Peyer's patch (tissue), 4 donors: ENCODE data around the gene CDKL1. TPM values are rescaled to one million over a fixed set of nuclear protein-coding genes. Genes with fewer than 3 reads are reported as not detected.

Experiments used
- DNase-seq, 3 donors: peaks; one replicate each; pipeline ENCODE4 v3.0.0-alpha.2; 2017 to 2019
- H3K27ac ChIP-seq, 4 donors: fragments of 200-600 bp; sonication (generic); one replicate each; pipeline ENCODE4 v1.5.1; 2016 to 2019
- H3K27me3 ChIP-seq, 2 donors: fragments of 200-600 bp; sonication (generic); one replicate each; pipeline ENCODE4 v1.5.1; 2019
- H3K36me3 ChIP-seq, 3 donors: fragments of 200-600 bp; sonication (generic); one replicate each; pipeline ENCODE4 v1.5.1; 2016 to 2019
- H3K4me1 ChIP-seq, 4 donors: fragments of 200-600 bp; sonication (generic); one replicate each; pipeline ENCODE4 v1.5.1; 2016 to 2019
- H3K4me3 ChIP-seq, 4 donors: fragments of 200-600 bp; sonication (generic); 1 replicate in 3 of 4; 2 replicates in 1 of 4; pipeline ENCODE4 v1.5.1; 2016 to 2019; ENCODE audit warnings: mild to moderate bottlenecking in 1 of 4
- H3K9me3 ChIP-seq, 4 donors: fragments of 200-600 bp; sonication (generic); one replicate each; pipeline ENCODE4 v1.5.1; 2016 to 2019; ENCODE audit warnings: mild to moderate bottlenecking in 1 of 4
- POLR2A ChIP-seq, 2 donors: fragments of 450-650 bp; IDR thresholded peaks; one replicate each; pipeline ENCODE4 v1.5.1; 2017; ENCODE audit warnings: antibody characterized with exemption in 2 of 2, mild to moderate bottlenecking in 2 of 2, moderate library complexity in 2 of 2
- total RNA-seq, 4 donors: library from RNA; depleted of rRNA; stranded (reverse); fragments of >200 nt; gene quantifications; one replicate each; pipeline ENCODE4 v1.1.0, GENCODE V29; 2016
- TF ChIP-seq, protein P1 (sequence below), 6 experiments: fragments of 450-650 bp in 4 of 6; fragments of 200-600 bp in 2 of 6; sonication (generic) in 1 of 6; IDR thresholded peaks; one replicate each; pipeline ENCODE4 v1.5.1; 2017 to 2019; ENCODE audit warnings: antibody characterized with exemption in 6 of 6, mild to moderate bottlenecking in 3 of 6, moderate library complexity in 1 of 6

The CDKL1 gene
- total RNA-seq, 4 donors from 2014 or later, result 11.3 to 20.4 (median 15.5) TPM

DNA sequence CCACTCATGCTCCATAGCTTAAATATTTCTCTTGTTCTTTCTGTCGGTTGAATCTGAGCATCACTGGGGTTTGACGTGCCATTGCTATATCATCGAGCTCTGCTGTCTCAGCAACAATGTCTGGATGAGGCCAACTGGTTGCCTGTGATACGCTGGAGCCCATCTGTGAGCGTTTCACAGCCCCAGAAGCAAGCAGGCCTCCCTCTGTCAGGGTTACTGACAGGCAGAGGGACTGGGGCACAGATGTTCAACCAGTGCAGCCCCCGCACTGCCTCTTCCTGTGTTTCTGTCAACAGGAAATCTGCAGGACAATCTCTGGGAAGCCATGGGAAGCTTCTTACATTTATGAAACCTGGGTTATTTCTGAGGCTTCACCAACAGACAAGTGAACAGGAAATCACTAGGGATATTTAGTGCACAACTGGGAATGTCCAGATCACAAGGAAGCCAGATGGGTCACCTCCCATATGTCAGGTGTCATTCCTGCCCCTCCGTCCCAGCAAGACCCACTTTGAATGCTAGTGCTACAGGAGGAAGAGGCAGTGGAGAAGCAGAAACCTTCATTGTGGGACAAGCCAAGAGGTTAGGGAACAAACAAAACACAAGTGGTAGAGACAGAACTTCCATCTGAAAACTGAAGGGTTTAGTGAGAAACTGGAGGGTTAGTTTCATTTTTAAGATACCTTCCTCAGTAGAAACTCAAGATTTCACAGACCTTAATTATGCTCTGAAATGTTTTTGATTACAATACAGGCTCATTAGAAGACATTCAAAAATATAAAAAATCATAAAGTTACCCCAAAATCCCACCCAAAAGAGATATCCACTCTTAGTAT, 60.5 kb downstream of the CDKL1 start:
- no peak for TF ChIP-seq POLR2A (IDR thresholded peaks at IDR 0.05)
- TF ChIP-seq, protein P1, sequence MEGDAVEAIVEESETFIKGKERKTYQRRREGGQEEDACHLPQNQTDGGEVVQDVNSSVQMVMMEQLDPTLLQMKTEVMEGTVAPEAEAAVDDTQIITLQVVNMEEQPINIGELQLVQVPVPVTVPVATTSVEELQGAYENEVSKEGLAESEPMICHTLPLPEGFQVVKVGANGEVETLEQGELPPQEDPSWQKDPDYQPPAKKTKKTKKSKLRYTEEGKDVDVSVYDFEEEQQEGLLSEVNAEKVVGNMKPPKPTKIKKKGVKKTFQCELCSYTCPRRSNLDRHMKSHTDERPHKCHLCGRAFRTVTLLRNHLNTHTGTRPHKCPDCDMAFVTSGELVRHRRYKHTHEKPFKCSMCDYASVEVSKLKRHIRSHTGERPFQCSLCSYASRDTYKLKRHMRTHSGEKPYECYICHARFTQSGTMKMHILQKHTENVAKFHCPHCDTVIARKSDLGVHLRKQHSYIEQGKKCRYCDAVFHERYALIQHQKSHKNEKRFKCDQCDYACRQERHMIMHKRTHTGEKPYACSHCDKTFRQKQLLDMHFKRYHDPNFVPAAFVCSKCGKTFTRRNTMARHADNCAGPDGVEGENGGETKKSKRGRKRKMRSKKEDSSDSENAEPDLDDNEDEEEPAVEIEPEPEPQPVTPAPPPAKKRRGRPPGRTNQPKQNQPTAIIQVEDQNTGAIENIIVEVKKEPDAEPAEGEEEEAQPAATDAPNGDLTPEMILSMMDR (IDR thresholded peaks at IDR 0.05), result no peak
- Histone ChIP-seq H3K36me3 (peaks cover 0 to 17% (median 0%) of the 10 kb centered on the region in 3 donors), H3K27ac (peak overlapping the region; percentile 46 to 62 (median 54)), H3K4me3 (no peak overlapping the region), H3K4me1 (peaks cover 0 to 10% (median 3%) of the 10 kb centered on the region in 4 donors), H3K9me3 (no peaks in the 10 kb centered on the region), H3K27me3 (no peaks in the 10 kb centered on the region)
- DNase-seq, result no peak

DNA sequence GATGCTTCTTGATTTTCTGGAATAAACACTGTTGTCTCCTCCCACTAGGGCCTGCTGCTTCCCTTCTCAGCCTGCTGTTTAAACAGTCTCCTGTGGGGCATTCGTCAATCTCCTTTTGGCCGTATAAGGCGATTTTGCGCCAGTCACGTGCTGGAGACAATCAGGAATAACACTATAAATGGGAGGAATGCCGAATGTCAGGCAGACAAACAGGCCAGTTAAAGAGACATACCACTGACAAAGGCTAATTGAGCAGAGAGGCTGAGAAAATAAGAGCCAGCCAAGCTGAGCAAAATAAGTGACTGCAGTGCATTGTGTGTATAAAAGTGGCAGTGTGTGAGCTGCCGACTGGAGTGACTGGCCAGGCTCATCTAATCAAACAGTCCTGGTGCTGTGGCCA, 61.3 kb downstream of the CDKL1 start:
- peaks cover 0 to 10% (median 3%) of the 10 kb centered on the region in 4 donors for H3K4me1 ChIP-seq
- DNase-seq, result peak in 1 of 3 donors; percentile 61
- H3K36me3 ChIP-seq, result peaks cover 0 to 18% (median 0%) of the 10 kb centered on the region in 3 donors
- H3K27me3 ChIP-seq, result no peaks in the 10 kb centered on the region
- H3K4me3 ChIP-seq, result no peak overlapping the region
- peak overlapping the region; percentile 46 to 62 (median 54) for H3K27ac ChIP-seq
- TF ChIP-seq, protein P1 (IDR thresholded peaks at IDR 0.05), result peak in 1 of 6 experiments; percentile 22
- TF ChIP-seq POLR2A (IDR thresholded peaks at IDR 0.05), result no peak
- H3K9me3 ChIP-seq, result no peaks in the 10 kb centered on the region

DNA sequence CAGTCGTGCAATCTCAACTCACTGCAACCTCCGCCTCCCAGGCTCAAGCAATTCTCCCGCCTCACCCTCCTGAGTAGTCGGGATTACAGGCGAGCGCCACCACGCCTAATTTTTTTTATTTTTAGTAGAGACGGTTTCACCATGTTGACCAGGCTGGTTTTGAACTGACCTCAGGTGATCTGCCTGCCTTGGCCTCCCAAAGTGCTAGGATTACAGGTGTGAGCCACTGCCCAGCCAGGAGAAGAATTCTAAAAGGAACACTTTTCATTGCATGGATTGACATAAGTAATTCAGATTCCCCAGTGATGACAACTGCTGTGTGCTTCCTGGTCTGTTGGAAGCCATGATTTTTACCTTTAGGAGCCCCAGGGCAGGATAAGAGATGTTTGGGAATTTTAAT, 62.5 kb downstream of the CDKL1 start:
- TF ChIP-seq, protein P1 (IDR thresholded peaks at IDR 0.05), result no peak
- no peak for TF ChIP-seq POLR2A (IDR thresholded peaks at IDR 0.05)
- Histone ChIP-seq H3K9me3 (no peaks in the 10 kb centered on the region), H3K27ac (no peak overlapping the region), H3K4me3 (no peak overlapping the region), H3K4me1 (peaks cover 0 to 10% (median 3%) of the 10 kb centered on the region in 4 donors), H3K27me3 (no peaks in the 10 kb centered on the region), H3K36me3 (peaks cover 0 to 23% (median 0%) of the 10 kb centered on the region in 3 donors)
- no peak for DNase-seq

DNA sequence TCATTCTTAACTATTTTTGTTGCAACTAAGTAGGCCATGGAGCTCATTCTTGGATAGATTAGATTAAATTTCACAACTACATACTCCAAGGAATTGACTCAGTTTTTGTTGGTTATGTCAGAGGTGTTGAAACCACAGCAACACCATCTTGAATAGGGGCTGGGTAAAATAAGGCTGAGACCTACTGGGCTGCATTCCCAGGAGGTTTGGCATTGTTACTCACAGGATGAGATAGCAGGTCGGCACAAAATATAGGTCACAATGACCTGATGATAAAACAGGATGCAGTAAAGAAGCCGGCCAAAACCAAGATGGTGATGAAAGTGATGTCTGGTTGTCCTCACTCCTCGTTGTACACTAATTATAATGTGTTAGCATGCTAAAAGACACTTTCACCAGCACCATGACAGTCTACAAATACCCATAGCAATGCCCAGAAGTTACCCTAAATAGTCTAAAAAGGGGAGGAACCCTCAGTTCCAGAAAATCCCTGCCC, 63.6 kb downstream of the CDKL1 start:
- Histone ChIP-seq H3K4me1 (peaks cover 0 to 10% (median 2%) of the 10 kb centered on the region in 4 donors), H3K4me3 (no peak overlapping the region), H3K27me3 (no peaks in the 10 kb centered on the region), H3K27ac (no peak overlapping the region), H3K36me3 (peaks cover 0 to 29% (median 0%) of the 10 kb centered on the region in 3 donors), H3K9me3 (no peaks in the 10 kb centered on the region)
- no peak for DNase-seq
- TF ChIP-seq, protein P1 (IDR thresholded peaks at IDR 0.05), result no peak
- TF ChIP-seq POLR2A (IDR thresholded peaks at IDR 0.05), result no peak

DNA sequence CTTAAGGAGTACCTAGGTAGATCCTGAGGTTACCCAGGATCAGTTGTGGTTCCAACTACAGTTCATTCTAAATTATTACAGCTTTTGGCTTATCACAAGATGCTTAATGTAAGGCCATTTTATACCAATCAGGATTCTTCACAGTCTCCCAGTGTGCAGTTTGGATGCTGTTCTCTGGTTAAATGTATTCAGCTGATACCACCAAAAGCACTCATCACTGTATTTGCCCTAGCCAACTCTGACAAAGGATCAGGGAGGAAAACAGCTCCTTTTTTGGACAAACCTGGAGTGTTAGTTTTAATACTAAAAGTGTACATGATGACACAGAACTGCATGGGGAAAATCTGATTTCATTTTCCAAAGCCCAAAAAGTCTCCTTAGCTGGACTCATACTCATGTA, 65.1 kb downstream of the CDKL1 start:
- Histone ChIP-seq H3K9me3 (no peaks in the 10 kb centered on the region), H3K27me3 (no peaks in the 10 kb centered on the region), H3K27ac (no peak overlapping the region), H3K36me3 (peaks cover 0 to 34% (median 0%) of the 10 kb centered on the region in 3 donors), H3K4me1 (peaks cover 0 to 10% (median 2%) of the 10 kb centered on the region in 4 donors), H3K4me3 (no peak overlapping the region)
- TF ChIP-seq, protein P1 (IDR thresholded peaks at IDR 0.05), result no peak
- no peak for TF ChIP-seq POLR2A (IDR thresholded peaks at IDR 0.05)
- DNase-seq, result no peak
